Measurements from ENCODE around the gene HCFC1R1. TPM values are rescaled to one million over a fixed set of nuclear protein-coding genes. Genes with fewer than 3 reads are reported as not detected.
A peak's percentile ranks its signal among the peaks of the same experiment; 100 is the strongest.

The HCFC1R1 gene
- total RNA-seq, 1 experiment from 2014 or later, result 46.6 TPM

DNA sequence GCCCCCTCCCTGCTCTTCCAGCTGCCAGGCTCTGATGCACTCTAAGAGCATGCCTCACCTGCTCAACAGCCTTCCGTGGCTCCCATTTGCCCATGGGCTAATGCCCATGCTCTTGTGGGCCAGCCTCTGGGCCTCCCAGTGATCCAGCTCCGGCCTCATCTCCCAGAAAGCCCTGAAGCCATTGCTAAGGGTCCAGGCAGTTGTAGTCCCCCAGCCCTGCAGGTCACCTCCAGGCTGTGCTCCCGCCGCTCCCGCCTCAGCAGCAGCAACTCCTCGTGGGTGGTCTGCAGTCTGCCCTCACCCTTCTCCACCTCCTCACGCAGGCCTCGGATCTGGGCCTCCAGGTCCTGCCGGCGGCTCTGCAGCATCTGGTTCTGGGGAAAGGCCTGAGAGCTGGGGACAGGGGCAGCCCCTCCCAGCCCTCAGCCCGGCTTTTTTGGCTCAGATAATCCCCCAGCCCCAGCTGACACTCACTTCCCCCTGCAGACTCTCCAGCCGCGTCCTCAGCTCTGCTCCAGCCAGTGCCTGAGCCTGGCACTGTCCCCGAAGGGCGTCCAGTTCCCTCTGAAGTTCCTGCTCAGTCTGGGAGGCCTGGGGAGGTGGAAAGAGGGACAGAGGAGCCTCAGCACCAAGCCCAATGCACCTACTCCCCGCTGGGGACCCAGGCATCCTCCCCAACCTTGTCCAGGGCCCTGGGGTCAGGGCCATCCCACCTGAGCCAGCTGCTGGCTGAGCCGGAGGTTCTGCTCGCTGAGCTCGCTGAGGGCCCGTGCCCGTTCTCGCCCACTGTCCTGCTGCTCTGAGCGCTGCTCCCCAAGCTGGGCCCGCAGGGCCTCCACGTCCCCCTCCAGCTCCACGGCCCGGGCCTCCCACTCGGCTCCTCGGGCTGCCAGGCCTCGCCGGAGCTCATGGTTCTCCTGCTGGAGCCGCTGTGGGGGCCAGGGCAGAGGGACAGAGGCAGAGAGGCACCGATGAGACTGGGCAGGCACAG is 6.8 kb upstream of the HCFC1R1 start:
- Histone ChIP-seq H3K4me3 (ENCODE audit: low read depth, low read length, poor library complexity, severe bottlenecking) (no peak overlapping the region), H3K4me1 (ENCODE audit: insufficient read depth, low read length, poor library complexity, severe bottlenecking) (peaks cover 12% of the 10 kb centered on the region), H3K27me3 (replicated peaks; ENCODE audit: insufficient read depth, low read depth, low read length, poor library complexity) (peaks cover 53% of the 10 kb centered on the region), H3K36me3 (ENCODE audit: insufficient read depth, low read length, poor library complexity, severe bottlenecking) (peaks cover 3% of the 10 kb centered on the region), H3K9me3 (ENCODE audit: low read depth, low read length, poor library complexity, severe bottlenecking) (no peaks in the 10 kb centered on the region), H3K27ac (ENCODE audit: low read depth, low read length, poor library complexity, severe bottlenecking) (no peak overlapping the region)
- CTCF ChIA-PET, result interaction anchor here (1.5 to 2.3 kb wide), 3 partner anchors 11 to 15 kb away, joined by 4 to 15 read pairs (median 5); partner anchors contain the start of gene TNFRSF12A
- TF ChIP-seq EZH2 (IDR thresholded peaks at IDR 0.05; ENCODE audit: borderline replicate concordance, low read depth, low read length, poor library complexity, severe bottlenecking), result no peak
- TF ChIP-seq, protein P1, sequence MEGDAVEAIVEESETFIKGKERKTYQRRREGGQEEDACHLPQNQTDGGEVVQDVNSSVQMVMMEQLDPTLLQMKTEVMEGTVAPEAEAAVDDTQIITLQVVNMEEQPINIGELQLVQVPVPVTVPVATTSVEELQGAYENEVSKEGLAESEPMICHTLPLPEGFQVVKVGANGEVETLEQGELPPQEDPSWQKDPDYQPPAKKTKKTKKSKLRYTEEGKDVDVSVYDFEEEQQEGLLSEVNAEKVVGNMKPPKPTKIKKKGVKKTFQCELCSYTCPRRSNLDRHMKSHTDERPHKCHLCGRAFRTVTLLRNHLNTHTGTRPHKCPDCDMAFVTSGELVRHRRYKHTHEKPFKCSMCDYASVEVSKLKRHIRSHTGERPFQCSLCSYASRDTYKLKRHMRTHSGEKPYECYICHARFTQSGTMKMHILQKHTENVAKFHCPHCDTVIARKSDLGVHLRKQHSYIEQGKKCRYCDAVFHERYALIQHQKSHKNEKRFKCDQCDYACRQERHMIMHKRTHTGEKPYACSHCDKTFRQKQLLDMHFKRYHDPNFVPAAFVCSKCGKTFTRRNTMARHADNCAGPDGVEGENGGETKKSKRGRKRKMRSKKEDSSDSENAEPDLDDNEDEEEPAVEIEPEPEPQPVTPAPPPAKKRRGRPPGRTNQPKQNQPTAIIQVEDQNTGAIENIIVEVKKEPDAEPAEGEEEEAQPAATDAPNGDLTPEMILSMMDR (conservative IDR thresholded peaks at IDR 0.05; ENCODE audit: low read depth, low read length), result no peak
- intact Hi-C loops (cut with micrococcal nuclease; ENCODE audit: unreplicated experiment), result no loop called here
- BruUV-seq (replicated peaks), result no TSS peak
- POLR2A ChIA-PET (ENCODE audit: low non-redundant PET), result no interaction called here
- no peak for DNase-seq (ENCODE audit: low spot score)

- Histone ChIP-seq H3K4me3 (ENCODE audit: low read depth, low read length, poor library complexity, severe bottlenecking) (peak overlapping the region; percentile 27), H3K36me3 (ENCODE audit: insufficient read depth, low read length, poor library complexity, severe bottlenecking) (peaks cover 3% of the 10 kb centered on the region), H3K9me3 (ENCODE audit: low read depth, low read length, poor library complexity, severe bottlenecking) (no peaks in the 10 kb centered on the region), H3K27ac (ENCODE audit: low read depth, low read length, poor library complexity, severe bottlenecking) (no peak overlapping the region), H3K27me3 (replicated peaks; ENCODE audit: insufficient read depth, low read depth, low read length, poor library complexity) (peaks cover 46% of the 10 kb centered on the region), H3K4me1 (ENCODE audit: insufficient read depth, low read length, poor library complexity, severe bottlenecking) (peaks cover 12% of the 10 kb centered on the region)
- ChIA-PET CTCF (interaction anchor here (1.3 kb wide), 1 partner anchor 10 kb away, joined by 6 read pairs; the partner anchor contains the start of gene TNFRSF12A), POLR2A (ENCODE audit: low non-redundant PET) (no interaction called here)
- BruUV-seq (replicated peaks), result no TSS peak
- peak; percentile 49 for DNase-seq (ENCODE audit: low spot score)
- TF ChIP-seq, protein P1 (conservative IDR thresholded peaks at IDR 0.05; ENCODE audit: low read depth, low read length), result no peak
- intact Hi-C loops (cut with micrococcal nuclease; ENCODE audit: unreplicated experiment), result no loop called here
Measured at GRCh38 chr16:3029491-3030221, 5.9 kb upstream of the HCFC1R1 start.

- H3K4me1 ChIP-seq (ENCODE audit: insufficient read depth, low read length, poor library complexity, severe bottlenecking), result peaks cover 12% of the 10 kb centered on the region
- H3K36me3 ChIP-seq (ENCODE audit: insufficient read depth, low read length, poor library complexity, severe bottlenecking), result peaks cover 3% of the 10 kb centered on the region
- H3K9me3 ChIP-seq (ENCODE audit: low read depth, low read length, poor library complexity, severe bottlenecking), result no peaks in the 10 kb centered on the region
- H3K27me3 ChIP-seq (replicated peaks; ENCODE audit: insufficient read depth, low read depth, low read length, poor library complexity), result peaks cover 38% of the 10 kb centered on the region
- TF ChIP-seq, protein P1 (conservative IDR thresholded peaks at IDR 0.05; ENCODE audit: low read depth, low read length), result no peak
- TF ChIP-seq EZH2 (IDR thresholded peaks at IDR 0.05; ENCODE audit: borderline replicate concordance, low read depth, low read length, poor library complexity, severe bottlenecking), result no peak
- CTCF ChIA-PET, result interaction anchor here (0.6 to 1.5 kb wide), 7 partner anchors 9 to 344 kb away, joined by 3 to 15 read pairs (median 6); partner anchors contain the start of gene TNFRSF12A
- DNase-seq (ENCODE audit: low spot score), result no peak
- POLR2A ChIA-PET (ENCODE audit: low non-redundant PET), result no interaction called here
- H3K4me3 ChIP-seq (ENCODE audit: low read depth, low read length, poor library complexity, severe bottlenecking), result no peak overlapping the region
- BruUV-seq (replicated peaks), result no TSS peak
- H3K27ac ChIP-seq (ENCODE audit: low read depth, low read length, poor library complexity, severe bottlenecking), result no peak overlapping the region
- intact Hi-C loops (cut with micrococcal nuclease; ENCODE audit: unreplicated experiment), result loop anchor here (1.0 kb wide), 1 partner anchor 25 kb away; no protein-coding TSS in a partner anchor
Measured at GRCh38 chr16:3028716-3029319, 5.1 kb upstream of the HCFC1R1 start.

Data from A673 (cell line).